Measurements from ENCODE around the gene HHAT.

HHAT gene

GRCh38 chr1:210438928-210439841, 110.5 kb downstream of the HHAT start:
- ChIA-PET POLR2A (no interaction called here), CTCF (interaction anchor here (1.6 kb wide), 1 partner anchor 9 kb away, joined by 3 read pairs; no protein-coding TSS in a partner anchor)
- DNase-seq (ENCODE audit: extremely low spot score) = no peak
- TF ChIP-seq CTCF (IDR thresholded peaks at IDR 0.05; ENCODE audit: control extremely low read depth, extremely low read depth, low read depth, missing control alignments) = no peak

- no peak for DNase-seq (ENCODE audit: extremely low spot score)
- CTCF ChIA-PET = interaction anchor here (0.9 kb wide), 1 partner anchor 24 kb away, joined by 3 read pairs; no protein-coding TSS in a partner anchor
- POLR2A ChIA-PET = no interaction called here
- TF ChIP-seq CTCF (IDR thresholded peaks at IDR 0.05; ENCODE audit: control extremely low read depth, extremely low read depth, low read depth, missing control alignments) = no peak
Observed at GRCh38 chr1:210440081-210440480, 111.4 kb downstream of the HHAT start.

- CTCF ChIA-PET = interaction anchor here (0.9 kb wide), 1 partner anchor 25 kb away, joined by 3 read pairs; no protein-coding TSS in a partner anchor
- TF ChIP-seq CTCF (IDR thresholded peaks at IDR 0.05; ENCODE audit: control extremely low read depth, extremely low read depth, low read depth, missing control alignments) = no peak
- POLR2A ChIA-PET = no interaction called here
- DNase-seq (ENCODE audit: extremely low spot score) = no peak
Observed at GRCh38 chr1:210441028-210441427, 112.3 kb downstream of the HHAT start.

GRCh38 chr1:210445485-210445884, 116.8 kb downstream of the HHAT start:
- POLR2A ChIA-PET = no interaction called here
- no peak for DNase-seq (ENCODE audit: extremely low spot score)
- CTCF ChIA-PET = no interaction called here
- TF ChIP-seq CTCF (IDR thresholded peaks at IDR 0.05; ENCODE audit: control extremely low read depth, extremely low read depth, low read depth, missing control alignments) = no peak

- no peak for DNase-seq (ENCODE audit: extremely low spot score)
- no peak for TF ChIP-seq CTCF (IDR thresholded peaks at IDR 0.05; ENCODE audit: control extremely low read depth, extremely low read depth, low read depth, missing control alignments)
- POLR2A ChIA-PET = no interaction called here
- CTCF ChIA-PET = interaction anchor here (0.9 to 2.6 kb wide), 5 partner anchors 11 to 1068 kb away, joined by 3 to 13 read pairs (median 3); no protein-coding TSS in a partner anchor
Observed at GRCh38 chr1:210445931-210446330, 117.2 kb downstream of the HHAT start.

GRCh38 chr1:210446479-210446878, 117.8 kb downstream of the HHAT start:
- CTCF ChIA-PET = interaction anchor here (0.9 to 2.6 kb wide), 8 partner anchors 11 to 1068 kb away, joined by 3 to 13 read pairs (median 4); partner anchors contain the start of gene KCNH1
- no peak for DNase-seq (ENCODE audit: extremely low spot score)

More at GRCh38 chr1:210446479-210446878, 117.8 kb downstream of the HHAT start:
- POLR2A ChIA-PET = no interaction called here
- no peak for TF ChIP-seq CTCF (IDR thresholded peaks at IDR 0.05; ENCODE audit: control extremely low read depth, extremely low read depth, low read depth, missing control alignments)

Data from GM10248 (cell line).